SK-N-MC (cell line): ENCODE data around the gene SGMS2.

Source experiments
- EZH2 ChIP-seq: fragments of 200-600 bp; sonication (generic); IDR thresholded peaks from one replicate; pipeline ENCODE4 v1.6.1; 2017; ENCODE audit warnings: antibody characterized with exemption
- FOXP2 ChIP-seq: optimal IDR thresholded peaks from 2 replicates; pipeline ENCODE3; 2011; ENCODE audit warnings: mild to moderate bottlenecking, moderate library complexity; ENCODE audit not compliant: insufficient read depth; ENCODE audit errors: extremely low read length, control extremely low read depth
- POLR2AphosphoS5 ChIP-seq: IDR thresholded peaks from 2 replicates; pipeline ENCODE4 v1.6.1; 2012; ENCODE audit warnings: mild to moderate bottlenecking, low read depth, low read length, borderline replicate concordance

DNA sequence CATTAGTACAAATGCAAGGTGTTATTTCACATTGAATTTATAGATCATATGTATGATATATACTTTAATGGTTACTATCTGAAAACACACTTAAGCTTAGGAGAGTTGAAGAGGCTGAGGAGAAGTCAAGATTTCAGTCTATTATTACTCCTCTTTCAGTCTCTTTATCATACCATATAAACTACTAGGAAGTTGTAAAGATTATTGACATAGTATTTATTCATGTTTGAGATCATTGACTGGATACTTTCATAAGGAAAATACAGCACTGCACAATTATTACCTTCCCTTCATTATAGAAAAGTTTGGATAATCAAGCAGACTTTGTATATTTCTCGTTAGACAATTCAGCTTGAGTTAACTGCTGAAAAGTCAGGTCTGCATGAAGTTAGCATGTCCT, 10.0 kb upstream of the SGMS2 start:
- no peak for TF ChIP-seq EZH2
- TF ChIP-seq POLR2AphosphoS5 = no peak
- TF ChIP-seq FOXP2 = no peak
